RKO (cell line): ENCODE data around the gene SCAMP1.

ENCODE experiments used
- DNase-seq: peaks from one replicate; pipeline ENCODE4 v3.0.0-alpha.2; 2016; ENCODE audit warnings: low spot score

SCAMP1 gene

GRCh38 chr5:78513441-78513840 is 153.0 kb downstream of the SCAMP1 start:
- DNase-seq: no peak

DNA sequence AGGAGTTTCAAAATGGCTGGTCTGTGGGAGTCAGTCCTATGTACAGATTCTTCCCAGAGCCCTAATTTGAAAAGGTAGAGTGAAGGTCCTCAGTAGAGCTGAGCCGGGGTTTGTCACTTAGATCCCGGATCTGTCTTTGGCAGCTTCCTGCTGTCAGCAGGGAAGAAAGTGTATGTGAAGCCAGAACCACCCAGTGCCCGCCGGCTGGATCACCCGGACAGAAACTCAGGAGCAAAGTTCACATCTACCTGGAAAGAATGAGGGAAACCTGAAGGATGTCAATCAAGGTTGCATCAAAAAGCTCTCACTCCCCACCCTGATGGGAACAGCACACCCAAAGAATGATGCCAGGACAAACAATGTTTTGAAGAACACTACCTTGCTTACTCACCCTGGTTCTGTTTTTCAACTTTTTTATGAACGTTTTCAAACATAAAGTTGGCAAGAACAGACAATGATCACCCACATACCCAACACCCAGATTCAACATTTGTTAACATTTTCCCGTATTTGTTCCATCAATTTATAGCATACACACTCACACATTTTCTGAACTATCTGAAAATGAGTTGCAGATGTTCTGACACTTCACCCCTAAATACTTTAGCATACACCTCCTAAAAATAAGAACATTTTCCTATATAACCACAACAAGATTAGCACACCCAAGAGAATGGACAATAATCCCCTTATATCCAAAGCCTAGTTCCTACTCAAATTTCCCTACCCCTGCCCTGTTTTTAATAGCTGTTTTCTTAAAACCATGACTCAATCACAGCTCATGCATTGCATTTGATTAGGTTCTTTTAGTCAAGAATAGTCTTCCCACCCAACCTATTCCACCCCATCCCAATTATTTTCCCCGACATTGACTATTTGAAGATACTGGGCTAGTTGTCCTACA is 154.3 kb downstream of the SCAMP1 start:
- DNase-seq: no peak

- no peak for DNase-seq
Observed at GRCh38 chr5:78515670-78516069, 155.3 kb downstream of the SCAMP1 start.

GRCh38 chr5:78518365-78519197 is 158.2 kb downstream of the SCAMP1 start:
- peak; percentile 66 for DNase-seq

DNA sequence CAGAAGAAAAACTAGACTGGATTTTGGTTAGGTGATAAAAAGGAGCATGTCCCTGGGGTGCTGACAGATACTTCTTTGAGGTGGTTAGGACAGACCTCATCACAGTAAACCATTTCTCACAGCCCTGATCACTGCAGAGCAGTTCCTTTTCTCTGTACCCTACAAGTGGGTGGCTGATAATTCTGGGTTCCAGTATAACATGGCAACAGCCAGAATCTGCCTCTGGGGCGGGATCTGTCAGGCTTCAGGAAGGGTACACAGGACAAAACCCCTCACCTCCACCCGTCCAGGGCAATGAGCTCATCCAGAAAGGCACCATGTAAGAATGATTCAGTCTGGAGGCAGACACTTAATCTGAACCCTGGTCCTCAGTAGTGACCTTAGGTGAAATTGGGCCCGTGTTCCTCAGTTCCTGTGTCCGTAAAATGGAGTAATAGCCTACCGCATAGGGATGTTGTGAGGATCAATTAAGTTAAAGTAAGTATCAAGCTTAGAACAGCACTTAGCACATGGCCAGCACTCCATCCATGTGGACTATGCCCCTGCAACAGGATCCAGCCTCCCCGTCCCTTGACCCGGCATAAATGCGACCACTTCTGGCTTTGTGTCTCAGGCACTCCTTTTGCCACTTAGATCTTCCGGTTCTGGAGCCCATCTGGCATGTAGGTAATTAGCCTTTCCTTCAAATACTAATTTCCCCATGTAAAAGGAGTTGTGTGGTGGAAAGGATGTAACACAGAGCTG is 159.0 kb downstream of the SCAMP1 start:
- DNase-seq: no peak

DNA sequence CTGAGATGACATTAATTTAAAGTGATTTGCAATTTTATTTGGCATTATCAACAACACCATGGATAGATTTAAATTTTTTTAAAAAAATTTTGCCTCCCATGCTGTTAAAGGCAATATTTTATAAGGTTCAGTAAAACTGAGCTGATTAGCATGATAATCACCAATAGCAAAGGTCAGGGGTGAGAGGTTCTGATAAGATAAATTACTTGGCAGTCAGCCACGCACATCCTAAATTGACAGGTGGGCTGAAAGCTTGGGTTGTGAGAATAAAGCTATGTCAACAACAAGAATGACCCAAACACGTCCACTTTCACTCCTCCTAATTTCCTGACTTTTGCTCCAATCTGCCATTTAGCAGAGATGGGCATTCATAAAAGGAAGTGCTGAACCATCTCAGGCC is 161.0 kb downstream of the SCAMP1 start:
- no peak for DNase-seq

DNA sequence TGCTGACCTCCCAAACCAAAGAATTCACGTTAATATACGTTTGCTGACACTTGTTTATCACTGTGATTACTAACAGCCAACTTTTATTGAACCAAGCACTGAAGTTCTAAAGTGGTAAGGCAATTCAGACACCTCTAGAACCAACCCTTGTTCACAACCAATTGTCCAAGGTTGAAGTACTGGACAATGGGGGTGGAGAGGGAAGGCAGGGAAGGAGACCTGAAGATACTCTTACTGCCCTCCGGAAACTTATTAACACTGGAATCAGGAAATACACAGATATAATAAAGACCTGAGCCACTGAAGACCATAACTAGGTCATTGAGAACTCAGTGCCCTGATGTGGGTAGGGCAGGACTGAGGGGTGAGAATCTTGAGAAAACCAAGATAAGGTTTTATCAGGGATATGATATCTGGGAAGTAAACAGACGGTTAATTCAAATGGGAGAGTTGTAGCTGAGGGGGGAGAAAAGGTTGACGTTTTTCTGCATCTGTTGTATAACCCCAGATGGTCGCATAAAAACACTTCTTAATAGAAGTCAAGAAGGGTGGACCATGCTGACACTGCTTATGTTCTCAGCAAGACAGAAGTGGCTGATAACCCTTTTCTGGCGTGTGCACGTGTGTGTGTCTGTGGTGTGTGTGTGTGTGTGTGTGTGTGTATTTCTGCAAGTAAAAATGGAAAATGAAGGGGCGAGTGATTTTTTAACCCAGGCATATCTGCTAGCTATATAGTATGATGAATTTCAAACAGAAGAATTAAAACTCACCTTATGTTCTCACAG is 162.3 kb downstream of the SCAMP1 start:
- DNase-seq: no peak

GRCh38 chr5:78523314-78524193 is 163.1 kb downstream of the SCAMP1 start:
- no peak for DNase-seq

DNA sequence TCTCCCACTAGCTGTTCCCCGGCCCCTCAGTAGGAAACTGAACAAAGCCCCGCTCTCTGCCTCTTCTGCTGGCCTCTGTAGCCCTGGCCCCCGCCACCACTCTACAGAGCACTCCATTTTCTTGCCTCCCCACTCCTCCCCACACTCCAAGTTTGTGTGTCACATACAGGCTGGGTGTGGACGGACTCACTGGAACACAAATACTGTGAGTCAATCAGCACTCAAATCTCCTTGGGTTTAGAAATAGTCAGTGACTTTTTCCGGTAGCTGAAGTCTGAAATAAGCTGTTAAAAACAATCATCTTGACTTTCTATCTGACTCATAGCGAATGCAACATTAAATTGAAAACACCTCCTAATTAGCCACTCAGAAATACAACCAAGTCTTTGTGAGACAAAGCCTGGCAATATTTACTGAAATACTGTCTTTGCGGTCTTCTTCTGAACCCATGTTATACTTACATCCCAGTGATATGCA is 165.7 kb downstream of the SCAMP1 start:
- no peak for DNase-seq

DNA sequence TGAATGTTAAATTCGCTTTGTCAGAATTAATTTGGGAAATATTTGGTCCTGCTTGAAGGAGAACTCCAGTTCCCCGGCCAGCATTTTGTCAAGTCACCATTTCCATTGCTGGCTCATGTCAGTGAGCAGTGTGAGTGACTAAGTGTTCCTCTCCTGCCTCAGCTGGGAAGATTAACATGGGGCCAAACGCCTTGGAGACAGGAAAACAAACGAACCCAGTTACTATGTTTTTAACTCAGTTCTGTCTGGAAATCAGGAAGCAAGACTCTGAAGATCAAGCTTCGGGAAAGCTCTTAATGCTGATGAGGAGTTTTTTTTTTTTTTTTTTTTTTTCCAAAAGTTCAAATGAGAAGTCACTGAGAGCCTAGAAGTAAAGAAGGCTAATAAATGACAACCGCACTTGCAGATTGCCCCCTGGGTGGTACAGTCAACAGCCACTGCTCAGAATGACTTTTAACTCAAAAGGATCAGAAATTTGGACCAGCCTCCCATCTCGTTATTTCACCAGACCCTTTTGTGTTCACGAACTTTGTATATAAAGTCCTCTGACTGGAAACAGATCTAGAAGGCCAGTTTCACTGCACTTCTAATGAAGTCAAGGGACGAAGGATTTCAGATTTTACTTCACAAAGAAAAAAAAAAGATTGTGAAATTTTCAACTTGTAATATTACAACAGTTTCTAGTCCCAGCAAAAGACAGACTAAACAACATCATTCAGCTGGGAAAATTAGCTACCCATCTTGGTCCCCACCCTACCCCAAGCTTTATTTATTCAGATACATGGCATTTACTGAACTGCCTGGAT is 166.8 kb downstream of the SCAMP1 start:
- DNase-seq: peak; percentile 52

DNA sequence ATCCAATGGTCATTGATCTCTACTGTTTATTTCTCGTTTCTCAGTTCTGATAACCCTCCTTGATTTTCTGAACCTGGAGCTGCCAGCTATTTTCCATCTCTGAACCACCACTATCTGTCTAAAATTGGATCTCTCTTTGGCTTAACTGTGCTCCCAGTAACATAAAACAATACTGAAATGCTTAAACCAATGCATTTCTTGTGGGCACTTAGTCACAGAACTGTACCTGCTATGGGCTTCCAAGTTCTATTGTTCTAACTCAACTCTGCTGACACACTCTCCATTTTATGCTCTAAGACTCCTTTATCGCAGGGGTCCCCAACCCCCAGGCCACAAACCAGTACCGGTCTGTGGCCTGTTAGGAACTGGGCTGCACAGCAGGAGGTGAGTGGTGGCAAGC is 167.5 kb downstream of the SCAMP1 start:
- no peak for DNase-seq
